GM13977 (cell line): ENCODE data around the gene ENDOG.
"Not testable (repeated sequence)": the region's sequence is repeated elsewhere in the genome, so short reads cannot be mapped to it uniquely, and the experiment has no call there.

ENCODE experiments used
- DNase-seq: peaks from one replicate; pipeline ENCODE4 v3.0.0; 2012; ENCODE audit warnings: low spot score
- in situ Hi-C: fragments of 300-500 bp; cut with MboI; formaldehyde crosslinking; loops from one replicate; pipeline ENCODE4 v1.12.0; 2022; ENCODE audit warnings: low sequenced_read_pairs, low pct_unique_long_range_greater_than_20kb, mixed read lengths, inconsistent platforms; ENCODE audit not compliant: unreplicated experiment
- TF ChIP-seq, protein P1 (sequence below): IDR thresholded peaks from 2 replicates; pipeline ENCODE4 v1.5.1; 2012; ENCODE audit warnings: mild to moderate bottlenecking, control low read depth; ENCODE audit not compliant: insufficient read depth; ENCODE audit errors: extremely low read depth, missing control alignments

Gene ENDOG

DNA sequence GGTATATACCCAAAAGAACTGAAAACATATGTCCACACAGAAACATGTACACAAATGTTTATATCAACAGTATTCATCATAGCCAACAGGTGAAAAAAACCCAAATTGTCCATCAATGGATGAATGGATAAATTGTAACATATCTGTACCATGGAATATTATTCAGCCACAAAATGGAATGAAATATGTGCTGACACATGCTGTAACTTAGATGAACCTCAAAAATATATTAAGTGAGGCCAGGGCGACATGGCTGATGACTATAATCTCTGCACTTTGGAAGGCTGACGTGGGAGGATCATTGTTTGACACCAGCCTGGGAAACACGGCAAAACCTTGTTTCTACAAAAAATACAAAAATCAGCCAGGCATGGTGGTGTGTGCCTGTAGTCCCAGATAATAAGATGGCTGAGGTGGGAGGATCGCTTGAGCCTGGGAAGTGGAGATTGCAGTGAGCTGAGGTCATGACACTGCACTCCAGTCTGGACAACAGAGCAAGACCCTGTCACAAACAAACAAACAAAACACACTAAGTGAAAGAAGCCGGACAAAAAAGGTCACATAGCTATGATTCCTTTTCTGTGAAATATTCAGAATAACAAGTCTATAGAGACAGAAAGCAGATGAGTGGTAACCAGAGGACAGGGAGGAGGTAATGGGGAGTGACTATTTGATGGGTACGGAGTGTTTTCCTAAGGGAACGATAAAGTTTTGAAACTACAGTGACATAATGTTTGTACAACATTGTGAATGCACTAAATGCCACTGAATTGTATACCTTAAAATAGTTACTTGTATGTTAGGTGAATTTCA is 52.0 kb downstream of the ENDOG start:
- DNase-seq = no peak
- in situ Hi-C loops = no loop called here
- TF ChIP-seq, protein P1, sequence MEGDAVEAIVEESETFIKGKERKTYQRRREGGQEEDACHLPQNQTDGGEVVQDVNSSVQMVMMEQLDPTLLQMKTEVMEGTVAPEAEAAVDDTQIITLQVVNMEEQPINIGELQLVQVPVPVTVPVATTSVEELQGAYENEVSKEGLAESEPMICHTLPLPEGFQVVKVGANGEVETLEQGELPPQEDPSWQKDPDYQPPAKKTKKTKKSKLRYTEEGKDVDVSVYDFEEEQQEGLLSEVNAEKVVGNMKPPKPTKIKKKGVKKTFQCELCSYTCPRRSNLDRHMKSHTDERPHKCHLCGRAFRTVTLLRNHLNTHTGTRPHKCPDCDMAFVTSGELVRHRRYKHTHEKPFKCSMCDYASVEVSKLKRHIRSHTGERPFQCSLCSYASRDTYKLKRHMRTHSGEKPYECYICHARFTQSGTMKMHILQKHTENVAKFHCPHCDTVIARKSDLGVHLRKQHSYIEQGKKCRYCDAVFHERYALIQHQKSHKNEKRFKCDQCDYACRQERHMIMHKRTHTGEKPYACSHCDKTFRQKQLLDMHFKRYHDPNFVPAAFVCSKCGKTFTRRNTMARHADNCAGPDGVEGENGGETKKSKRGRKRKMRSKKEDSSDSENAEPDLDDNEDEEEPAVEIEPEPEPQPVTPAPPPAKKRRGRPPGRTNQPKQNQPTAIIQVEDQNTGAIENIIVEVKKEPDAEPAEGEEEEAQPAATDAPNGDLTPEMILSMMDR = no peak

DNA sequence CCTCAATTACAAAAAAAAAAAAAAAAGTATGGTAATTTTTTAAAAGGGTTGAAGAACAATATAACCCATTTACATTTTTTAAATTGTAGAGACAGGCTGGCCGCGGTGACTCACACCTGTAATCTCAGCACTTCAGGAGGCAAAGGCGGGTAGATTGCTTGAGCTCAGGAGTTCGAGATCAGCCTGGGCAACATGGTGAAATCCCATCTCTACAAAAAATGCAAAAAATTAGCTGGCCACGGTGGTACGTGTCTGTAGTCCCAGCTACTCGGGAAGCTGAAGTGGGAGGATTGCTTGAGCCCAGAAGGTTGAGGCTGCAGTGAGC is 52.6 kb downstream of the ENDOG start:
- in situ Hi-C loops, DNase-seq: not testable (repeated sequence)
